ENCODE results near the gene BAIAP3.

The BAIAP3 gene

DNA sequence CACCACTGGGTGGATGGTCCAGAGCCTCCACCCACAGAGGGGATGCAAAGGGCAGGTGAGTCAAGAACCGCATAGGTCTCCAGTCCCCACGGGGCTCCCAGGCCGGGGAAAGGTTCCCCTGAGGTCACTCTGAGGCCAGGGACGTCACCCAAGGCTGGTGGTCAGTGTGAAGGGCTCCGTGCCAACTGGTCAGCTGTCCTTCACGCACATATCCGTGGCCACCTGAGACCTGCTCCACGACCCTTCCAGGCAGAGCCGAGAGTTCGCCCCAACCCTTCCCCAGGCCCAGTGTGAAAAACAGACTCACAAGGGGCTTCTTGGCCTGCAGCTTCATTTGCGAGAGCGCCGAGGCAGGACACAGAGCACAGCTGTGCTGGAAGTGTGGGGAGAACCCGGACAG is 15.5 kb downstream of the BAIAP3 start:
- no peak for DNase-seq (ENCODE audit: extremely low read depth, low read depth)
- TF ChIP-seq, protein P1, sequence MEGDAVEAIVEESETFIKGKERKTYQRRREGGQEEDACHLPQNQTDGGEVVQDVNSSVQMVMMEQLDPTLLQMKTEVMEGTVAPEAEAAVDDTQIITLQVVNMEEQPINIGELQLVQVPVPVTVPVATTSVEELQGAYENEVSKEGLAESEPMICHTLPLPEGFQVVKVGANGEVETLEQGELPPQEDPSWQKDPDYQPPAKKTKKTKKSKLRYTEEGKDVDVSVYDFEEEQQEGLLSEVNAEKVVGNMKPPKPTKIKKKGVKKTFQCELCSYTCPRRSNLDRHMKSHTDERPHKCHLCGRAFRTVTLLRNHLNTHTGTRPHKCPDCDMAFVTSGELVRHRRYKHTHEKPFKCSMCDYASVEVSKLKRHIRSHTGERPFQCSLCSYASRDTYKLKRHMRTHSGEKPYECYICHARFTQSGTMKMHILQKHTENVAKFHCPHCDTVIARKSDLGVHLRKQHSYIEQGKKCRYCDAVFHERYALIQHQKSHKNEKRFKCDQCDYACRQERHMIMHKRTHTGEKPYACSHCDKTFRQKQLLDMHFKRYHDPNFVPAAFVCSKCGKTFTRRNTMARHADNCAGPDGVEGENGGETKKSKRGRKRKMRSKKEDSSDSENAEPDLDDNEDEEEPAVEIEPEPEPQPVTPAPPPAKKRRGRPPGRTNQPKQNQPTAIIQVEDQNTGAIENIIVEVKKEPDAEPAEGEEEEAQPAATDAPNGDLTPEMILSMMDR (IDR thresholded peaks at IDR 0.05; ENCODE audit: low read depth, low read length, missing control alignments), result no peak
- no peak overlapping the region for H3K4me3 ChIP-seq (replicated peaks; ENCODE audit: low read depth, low read length)

- TF ChIP-seq, protein P1 (IDR thresholded peaks at IDR 0.05; ENCODE audit: low read depth, low read length, missing control alignments), result no peak
- H3K4me3 ChIP-seq (replicated peaks; ENCODE audit: low read depth, low read length), result no peak overlapping the region
- DNase-seq (ENCODE audit: extremely low read depth, low read depth), result no peak
Observed at GRCh38 chr16:1349351-1349750, 15.9 kb downstream of the BAIAP3 start.

GRCh38 chr16:1349951-1350350 is 16.5 kb downstream of the BAIAP3 start:
- TF ChIP-seq, protein P1 (IDR thresholded peaks at IDR 0.05; ENCODE audit: low read depth, low read length, missing control alignments), result no peak
- no peak for DNase-seq (ENCODE audit: extremely low read depth, low read depth)
- H3K4me3 ChIP-seq (replicated peaks; ENCODE audit: low read depth, low read length), result peak overlapping the region; percentile 96; the same call in 1 of the 2 replicates

DNA sequence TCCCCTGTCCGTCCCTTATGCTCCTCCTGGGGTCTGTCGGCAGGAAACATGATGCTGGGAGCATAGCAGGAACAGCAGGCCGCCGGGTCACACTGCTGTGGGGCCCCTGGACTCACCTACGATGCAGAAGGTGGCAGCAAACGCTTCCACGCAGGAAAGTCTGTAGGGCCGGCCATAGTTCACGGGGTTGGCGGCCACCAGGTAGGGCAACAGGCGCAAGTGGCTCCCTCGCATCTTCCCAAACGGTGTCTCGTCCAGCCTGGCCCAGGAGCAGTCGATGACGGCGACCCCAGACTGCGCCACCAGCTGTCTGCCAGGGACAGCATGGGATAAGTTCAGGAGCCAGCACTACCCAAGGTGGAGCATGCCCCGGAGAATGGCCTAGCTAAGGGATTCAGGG is 17.2 kb downstream of the BAIAP3 start:
- peak overlapping the region; percentile 96 for H3K4me3 ChIP-seq (replicated peaks; ENCODE audit: low read depth, low read length)
- TF ChIP-seq, protein P1 (IDR thresholded peaks at IDR 0.05; ENCODE audit: low read depth, low read length, missing control alignments), result no peak

DNA sequence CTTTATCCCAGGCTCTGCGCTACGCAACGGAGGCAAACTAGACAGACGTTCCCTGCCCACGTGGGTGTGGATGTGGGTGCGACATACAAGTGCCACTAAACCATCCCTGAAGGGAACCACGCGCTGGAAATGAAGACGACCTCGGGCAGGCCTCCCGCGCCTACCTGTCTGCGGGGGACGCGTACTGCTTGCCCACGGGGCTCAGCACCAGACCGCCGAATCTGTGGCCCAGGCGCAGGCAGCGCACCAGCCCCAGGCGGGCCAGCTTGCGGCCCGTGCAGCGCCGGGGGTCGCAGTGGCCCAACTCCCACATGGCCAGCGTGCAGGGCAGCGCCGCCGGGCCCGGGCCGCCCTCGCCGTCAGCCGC is 17.8 kb downstream of the BAIAP3 start:
- TF ChIP-seq, protein P1 (IDR thresholded peaks at IDR 0.05; ENCODE audit: low read depth, low read length, missing control alignments), result no peak
- peak overlapping the region; percentile 96 for H3K4me3 ChIP-seq (replicated peaks; ENCODE audit: low read depth, low read length)
- DNase-seq (ENCODE audit: extremely low read depth, low read depth), result no peak

More for the DNA sequence above, 17.2 kb downstream of the BAIAP3 start:
- DNase-seq (ENCODE audit: extremely low read depth, low read depth), result no peak

- peak; percentile 42 for DNase-seq (ENCODE audit: extremely low read depth, low read depth)
- H3K4me3 ChIP-seq (replicated peaks; ENCODE audit: low read depth, low read length), result peak within 1 kb of the TSS; percentile 96
- TF ChIP-seq, protein P1 (IDR thresholded peaks at IDR 0.05; ENCODE audit: low read depth, low read length, missing control alignments), result no peak
Observed at GRCh38 chr16:1351582-1352362, 18.3 kb downstream of the BAIAP3 start, which contains the start of the genes GNPTG and TSR3. TSS of gene GNPTG (plus strand) at chr16:1351931. CDS start at chr16:1351966, 35 bp downstream. TSS of gene TSR3 (minus strand) at chr16:1351878. CDS start at chr16:1351804, 74 bp downstream.

All from HFF-Myc (cell line).